Mesenchymal stem cell (in vitro differentiated cells and primary cell): ENCODE results near the gene MLN.

Experiments
- DNase-seq: peaks from one replicate; pipeline ENCODE4 v3.0.0-alpha.2; 2013
- H2AFZ ChIP-seq: one replicate; pipeline ENCODE4 v1.6.1; 2013; ENCODE audit warnings: low read depth, mild to moderate bottlenecking, control low read depth, inconsistent platforms, low read length, moderate library complexity
- H2AK5ac ChIP-seq: 2 replicates; pipeline ENCODE4 v1.6.1; 2013; ENCODE audit warnings: low read length, moderate library complexity, mild to moderate bottlenecking, inconsistent platforms; ENCODE audit not compliant: severe bottlenecking
- H2BK120ac ChIP-seq: one replicate; pipeline ENCODE4 v1.6.1; 2013; ENCODE audit warnings: low read depth, mild to moderate bottlenecking, inconsistent platforms, low read length, moderate library complexity
- H2BK12ac ChIP-seq, 2 experiments: one replicate each; pipeline ENCODE4 v1.6.1; 2013; ENCODE audit warnings: inconsistent platforms in 2 of 2, low read length in 2 of 2, mild to moderate bottlenecking in 2 of 2, moderate library complexity in 2 of 2, control low read depth in 1 of 2
- H2BK15ac ChIP-seq: one replicate; pipeline ENCODE4 v1.6.1; 2013; ENCODE audit warnings: mild to moderate bottlenecking, low read depth, inconsistent platforms; ENCODE audit not compliant: poor library complexity, severe bottlenecking
- H2BK5ac ChIP-seq: 2 replicates; pipeline ENCODE4 v1.6.1; 2013; ENCODE audit warnings: low read depth, mild to moderate bottlenecking, low read length, control low read depth, inconsistent platforms; ENCODE audit not compliant: poor library complexity, severe bottlenecking
- H3K14ac ChIP-seq, 2 experiments: one replicate each; pipeline ENCODE4 v1.6.1; 2013; ENCODE audit warnings: inconsistent platforms in 2 of 2, low read length in 2 of 2, control low read depth in 1 of 2, mild to moderate bottlenecking in 1 of 2, moderate library complexity in 1 of 2
- H3K18ac ChIP-seq, 2 experiments: one replicate each; pipeline ENCODE4 v1.6.1; 2013; ENCODE audit warnings: inconsistent platforms in 2 of 2, low read length in 2 of 2, control low read depth in 1 of 2, low read depth in 1 of 2, mild to moderate bottlenecking in 1 of 2
- H3K23ac ChIP-seq, 2 experiments: one replicate each; pipeline ENCODE4 v1.6.1; 2013; ENCODE audit warnings: inconsistent platforms in 2 of 2, low read length in 2 of 2, mild to moderate bottlenecking in 2 of 2, moderate library complexity in 2 of 2, control low read depth in 1 of 2
- H3K27ac ChIP-seq: 2 replicates; pipeline ENCODE4 v1.5.1; 2013; ENCODE audit warnings: mild to moderate bottlenecking, moderate library complexity, low read length, control low read depth, inconsistent platforms; ENCODE audit not compliant: poor library complexity, severe bottlenecking
- H3K27me3 ChIP-seq, 2 experiments: 2 replicates each; pipeline versions ENCODE4 v1.6.1 to v1.7.0; 2013; ENCODE audit warnings: low read length in 2 of 2, mild to moderate bottlenecking in 2 of 2, moderate library complexity in 2 of 2, control low read depth in 1 of 2, inconsistent platforms in 1 of 2; ENCODE audit not compliant: control insufficient read depth in 1 of 2, insufficient read depth in 1 of 2
- H3K36me3 ChIP-seq, 2 experiments: 2 replicates each; pipeline versions ENCODE4 v1.6.1 to v1.7.0; 2013; ENCODE audit warnings: low read length in 2 of 2, control low read depth in 1 of 2, inconsistent platforms in 1 of 2, low read depth in 1 of 2, mild to moderate bottlenecking in 1 of 2; ENCODE audit not compliant: insufficient read depth in 2 of 2, control insufficient read depth in 1 of 2
- H3K4ac ChIP-seq, 2 experiments: one replicate each; pipeline ENCODE4 v1.6.1; 2013; ENCODE audit warnings: inconsistent platforms in 2 of 2, low read length in 2 of 2, mild to moderate bottlenecking in 2 of 2, moderate library complexity in 2 of 2, control low read depth in 1 of 2, low read depth in 1 of 2
- H3K4me1 ChIP-seq: 2 replicates; pipeline ENCODE4 v1.6.1; 2013; ENCODE audit warnings: low read depth, low read length, control low read depth; ENCODE audit not compliant: control insufficient read depth, insufficient read depth
- H3K4me2 ChIP-seq: 2 replicates; pipeline ENCODE4 v1.6.1; 2013; ENCODE audit warnings: low read length, mild to moderate bottlenecking, inconsistent platforms; ENCODE audit not compliant: poor library complexity, severe bottlenecking
- H3K4me3 ChIP-seq, 2 experiments: 2 replicates each; pipeline versions ENCODE4 v1.5.1 to v1.7.0; 2013; ENCODE audit warnings: low read length in 2 of 2, mild to moderate bottlenecking in 2 of 2, control low read depth in 1 of 2, low read depth in 1 of 2; ENCODE audit not compliant: insufficient read depth in 1 of 2
- H3K79me1 ChIP-seq: replicated peaks from 2 replicates; pipeline ENCODE4 v1.6.1; 2013; ENCODE audit warnings: mild to moderate bottlenecking, control low read depth, low read length, inconsistent platforms; ENCODE audit not compliant: poor library complexity, severe bottlenecking
- H3K9ac ChIP-seq: 2 replicates; pipeline ENCODE4 v1.7.0; 2013; ENCODE audit warnings: mild to moderate bottlenecking, low read length, moderate library complexity
- H3K9me3 ChIP-seq: 2 replicates; pipeline ENCODE4 v1.7.0; 2013; ENCODE audit warnings: mild to moderate bottlenecking, low read length; ENCODE audit not compliant: control insufficient read depth
- H4K8ac ChIP-seq: one replicate; pipeline ENCODE4 v1.6.1; 2013; ENCODE audit warnings: inconsistent platforms, mild to moderate bottlenecking, low read length, moderate library complexity
- H4K91ac ChIP-seq: one replicate; pipeline ENCODE4 v1.6.1; 2013; ENCODE audit warnings: mild to moderate bottlenecking, low read length, inconsistent platforms
- WGBS: methylation state at CpG from one replicate; pipeline ENCODE4 v1.1.7; 2013; ENCODE audit warnings: mixed read lengths; 5-methylcytosine and 5-hydroxymethylcytosine counted together

MLN gene

GRCh38 chr6:33850296-33850695 lies 46.5 kb upstream of the MLN start:
- DNase-seq: no peak
- Histone ChIP-seq H3K27ac (no peak overlapping the region), H3K14ac (no peak overlapping the region), H2BK12ac (no peak overlapping the region), H2BK120ac (no peak overlapping the region), H4K91ac (no peak overlapping the region), H3K4me1 (peaks cover 36% of the 10 kb centered on the region), H3K79me1 (no peaks in the 10 kb centered on the region), H3K4ac (no peak overlapping the region), H3K27me3 (peaks cover 9 to 59% of the 10 kb centered on the region in 2 experiments), H3K4me3 (no peak overlapping the region), H3K4me2 (no peak overlapping the region), H2AK5ac (no peak overlapping the region), H3K23ac (no peak overlapping the region), H2BK5ac (no peak overlapping the region), H3K18ac (no peak overlapping the region), H3K9me3 (no peaks in the 10 kb centered on the region), H3K9ac (no peak overlapping the region), H3K36me3 (no peaks in the 10 kb centered on the region), H2BK15ac (no peak overlapping the region), H4K8ac (no peak overlapping the region), H2AFZ (no peak overlapping the region)
- 74% methylated on average over 3 of the region's 3 CpGs for WGBS

GRCh38 chr6:33849500-33850075 lies 45.8 kb upstream of the MLN start:
- Histone ChIP-seq H2BK120ac (no peak overlapping the region), H2AK5ac (no peak overlapping the region), H2AFZ (no peak overlapping the region), H3K36me3 (no peaks in the 10 kb centered on the region), H3K27me3 (peaks cover 9 to 52% of the 10 kb centered on the region in 2 experiments), H2BK5ac (no peak overlapping the region), H3K9me3 (no peaks in the 10 kb centered on the region), H3K4me3 (no peak overlapping the region), H4K8ac (no peak overlapping the region), H4K91ac (no peak overlapping the region), H3K79me1 (no peaks in the 10 kb centered on the region), H3K9ac (no peak overlapping the region), H3K4me1 (peaks cover 31% of the 10 kb centered on the region), H3K23ac (no peak overlapping the region), H3K14ac (no peak overlapping the region), H2BK12ac (no peak overlapping the region), H2BK15ac (peak overlapping the region; percentile 82), H3K4ac (no peak overlapping the region), H3K4me2 (no peak overlapping the region), H3K27ac (no peak overlapping the region), H3K18ac (no peak overlapping the region)
- 95% methylated on average over 9 of the region's 9 CpGs for WGBS
- DNase-seq: no peak

- Histone ChIP-seq H3K23ac (no peak overlapping the region), H3K18ac (peak overlapping the region in 1 of 2 experiments; percentile 64), H3K36me3 (no peaks in the 10 kb centered on the region), H3K4me1 (peaks cover 27% of the 10 kb centered on the region), H2AK5ac (no peak overlapping the region), H3K9me3 (no peaks in the 10 kb centered on the region), H3K4me3 (no peak overlapping the region), H3K14ac (no peak overlapping the region), H2BK12ac (peak overlapping the region in 1 of 2 experiments; percentile 4), H3K79me1 (no peaks in the 10 kb centered on the region), H3K4ac (no peak overlapping the region), H3K9ac (no peak overlapping the region), H2BK120ac (no peak overlapping the region), H3K27me3 (peaks cover 6 to 43% of the 10 kb centered on the region in 2 experiments), H3K27ac (no peak overlapping the region), H2BK15ac (peak overlapping the region; percentile 92), H2AFZ (no peak overlapping the region), H2BK5ac (no peak overlapping the region), H3K4me2 (no peak overlapping the region), H4K91ac (no peak overlapping the region), H4K8ac (no peak overlapping the region)
- DNase-seq: no peak
- 70% methylated on average over 3 of the region's 3 CpGs for WGBS
Measured at GRCh38 chr6:33848484-33848883, 44.7 kb upstream of the MLN start.

GRCh38 chr6:33847867-33848266 lies 44.1 kb upstream of the MLN start:
- peak overlapping the region in 1 of 2 experiments; percentile 64 for H3K18ac ChIP-seq
- no peaks in the 10 kb centered on the region for H3K9me3 ChIP-seq
- WGBS: 64% methylated on average over 1 of the region's 1 CpG
- H2AFZ ChIP-seq: no peak overlapping the region
- H2BK120ac ChIP-seq: no peak overlapping the region
- H2AK5ac ChIP-seq: no peak overlapping the region
- no peak overlapping the region for H3K4me2 ChIP-seq
- no peak overlapping the region for H3K9ac ChIP-seq
- H3K4ac ChIP-seq: no peak overlapping the region
- no peaks in the 10 kb centered on the region for H3K79me1 ChIP-seq
- H3K27ac ChIP-seq: no peak overlapping the region
- peak overlapping the region in 1 of 2 experiments; percentile 16 for H2BK12ac ChIP-seq
- H2BK5ac ChIP-seq: no peak overlapping the region
- peak overlapping the region; percentile 18 for H2BK15ac ChIP-seq
- no peak overlapping the region for H3K4me3 ChIP-seq
- H3K23ac ChIP-seq: no peak overlapping the region
- H3K27me3 ChIP-seq: peaks cover 0 to 41% of the 10 kb centered on the region in 2 experiments
- DNase-seq: no peak
- H4K8ac ChIP-seq: no peak overlapping the region
- no peaks in the 10 kb centered on the region for H3K36me3 ChIP-seq
- H4K91ac ChIP-seq: no peak overlapping the region
- H3K4me1 ChIP-seq: peaks cover 26% of the 10 kb centered on the region
- H3K14ac ChIP-seq: no peak overlapping the region
